Testis (tissue), 2 donors: Measurements from ENCODE around the gene UBD.

Source experiments
- CTCF ChIP-seq, 3 experiments: fragments of 450-650 bp in 2 of 3; fragments of 200-600 bp in 1 of 3; sonication (generic) in 1 of 3; IDR thresholded peaks; one replicate each; pipeline ENCODE4 v1.5.1; 2016 to 2019; ENCODE audit warnings: antibody characterized with exemption in 3 of 3, mild to moderate bottlenecking in 2 of 3, moderate library complexity in 1 of 3
- POLR2A ChIP-seq: fragments of 450-650 bp; IDR thresholded peaks from one replicate; pipeline ENCODE4 v1.6.1; 2017; ENCODE audit warnings: antibody characterized with exemption, mild to moderate bottlenecking, moderate library complexity

GRCh38 chr6:29532320-29532951, 27.1 kb downstream of the UBD start:
- TF ChIP-seq POLR2A, result no peak
- no peak for TF ChIP-seq CTCF (IDR thresholded peaks at IDR 0.05)
